22Rv1 (cell line): ENCODE results near the gene WTAP.

ENCODE experiments used
- CTCF ChIP-seq: fragments of 450-650 bp; IDR thresholded peaks from 2 replicates; pipeline ENCODE4 v1.5.1; 2017; ENCODE audit warnings: mild to moderate bottlenecking
- ZFX ChIP-seq: fragments of 450-650 bp; IDR thresholded peaks from 2 replicates; pipeline ENCODE4 v1.6.1; 2017; ENCODE audit warnings: antibody characterized with exemption, borderline replicate concordance

GRCh38 chr6:159677506-159678165 is 49.7 kb upstream of the WTAP start:
- TF ChIP-seq CTCF (no peak), ZFX (no peak)
